Stimulated activated CD4-positive, alpha-beta T cell treated with anti-CD3 and anti-CD28 coated beads, TNF-alpha, amount 100 ng/mL, for 48 hours (primary cell): ENCODE data around the gene HPS1.

ENCODE experiments used
- DNase-seq, 3 donors: peaks; one replicate each; pipeline ENCODE4 v3.0.0-alpha.2; 2020; ENCODE audit warnings: low read depth in 3 of 3

Gene HPS1

DNA sequence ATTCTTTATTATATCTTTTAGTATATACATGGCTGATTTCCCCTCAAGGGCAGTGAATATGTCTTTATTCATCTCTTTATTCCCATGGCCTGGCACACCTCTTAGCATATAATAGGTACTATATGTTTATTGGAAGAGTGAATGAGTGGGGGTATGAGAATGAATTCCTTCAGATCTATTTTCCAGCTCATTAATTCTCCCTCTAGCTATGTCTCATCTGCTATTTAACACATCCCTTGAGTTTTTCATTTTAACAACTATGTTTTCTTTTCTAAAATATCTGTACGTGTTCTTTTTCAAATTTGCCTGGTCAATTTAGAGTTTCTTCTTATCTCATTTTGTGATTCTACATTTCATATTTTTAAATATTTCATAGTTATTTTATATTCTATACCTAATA, 14.4 kb downstream of the HPS1 start:
- no peak for DNase-seq

GRCh38 chr10:98431016-98431415, 15.7 kb downstream of the HPS1 start:
- no peak for DNase-seq

- no peak for DNase-seq
Observed at GRCh38 chr10:98430427-98430826, 16.3 kb downstream of the HPS1 start.

DNA sequence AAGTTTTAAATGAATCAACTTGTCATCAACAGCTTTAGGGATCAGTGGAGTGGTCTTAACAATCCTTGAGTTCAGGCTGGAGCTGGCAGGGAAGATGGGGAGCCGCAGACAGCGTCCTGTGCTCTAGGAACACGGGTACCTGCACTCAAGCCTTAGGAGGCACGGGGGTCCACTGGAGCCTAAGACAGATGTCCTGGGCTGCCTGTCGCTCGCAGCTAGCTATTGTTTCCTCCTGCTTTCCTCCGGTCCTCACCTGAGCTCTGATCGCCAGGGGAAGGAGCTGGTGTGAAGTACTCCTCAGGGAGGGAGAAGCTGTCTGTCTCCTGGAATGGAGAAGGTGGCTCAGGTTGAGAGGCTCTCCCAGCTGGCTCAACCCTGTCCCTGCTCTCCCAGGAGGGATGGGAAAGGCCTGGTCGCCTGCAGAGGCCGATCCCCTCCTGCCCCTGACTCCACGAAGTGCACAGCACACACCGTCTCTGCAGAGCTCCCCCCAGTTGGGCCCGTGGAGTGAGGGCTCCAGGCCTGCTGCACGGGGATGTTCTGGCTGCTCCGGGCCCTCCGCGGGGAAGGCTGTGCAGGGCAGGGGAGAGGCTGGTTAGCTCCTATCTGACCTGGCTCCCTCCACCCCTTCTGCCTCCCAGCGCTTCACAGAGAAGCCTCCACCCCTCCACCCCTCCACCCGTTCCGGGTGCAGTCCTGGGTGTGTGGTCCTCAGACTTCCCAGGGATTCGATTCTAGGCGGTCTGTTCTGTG, 17.2 kb downstream of the HPS1 start:
- DNase-seq = no peak

- DNase-seq = no peak
Observed at GRCh38 chr10:98427011-98427515, 19.7 kb downstream of the HPS1 start.

- no peak for DNase-seq
Observed at GRCh38 chr10:98425511-98426352, 21.0 kb downstream of the HPS1 start.

DNA sequence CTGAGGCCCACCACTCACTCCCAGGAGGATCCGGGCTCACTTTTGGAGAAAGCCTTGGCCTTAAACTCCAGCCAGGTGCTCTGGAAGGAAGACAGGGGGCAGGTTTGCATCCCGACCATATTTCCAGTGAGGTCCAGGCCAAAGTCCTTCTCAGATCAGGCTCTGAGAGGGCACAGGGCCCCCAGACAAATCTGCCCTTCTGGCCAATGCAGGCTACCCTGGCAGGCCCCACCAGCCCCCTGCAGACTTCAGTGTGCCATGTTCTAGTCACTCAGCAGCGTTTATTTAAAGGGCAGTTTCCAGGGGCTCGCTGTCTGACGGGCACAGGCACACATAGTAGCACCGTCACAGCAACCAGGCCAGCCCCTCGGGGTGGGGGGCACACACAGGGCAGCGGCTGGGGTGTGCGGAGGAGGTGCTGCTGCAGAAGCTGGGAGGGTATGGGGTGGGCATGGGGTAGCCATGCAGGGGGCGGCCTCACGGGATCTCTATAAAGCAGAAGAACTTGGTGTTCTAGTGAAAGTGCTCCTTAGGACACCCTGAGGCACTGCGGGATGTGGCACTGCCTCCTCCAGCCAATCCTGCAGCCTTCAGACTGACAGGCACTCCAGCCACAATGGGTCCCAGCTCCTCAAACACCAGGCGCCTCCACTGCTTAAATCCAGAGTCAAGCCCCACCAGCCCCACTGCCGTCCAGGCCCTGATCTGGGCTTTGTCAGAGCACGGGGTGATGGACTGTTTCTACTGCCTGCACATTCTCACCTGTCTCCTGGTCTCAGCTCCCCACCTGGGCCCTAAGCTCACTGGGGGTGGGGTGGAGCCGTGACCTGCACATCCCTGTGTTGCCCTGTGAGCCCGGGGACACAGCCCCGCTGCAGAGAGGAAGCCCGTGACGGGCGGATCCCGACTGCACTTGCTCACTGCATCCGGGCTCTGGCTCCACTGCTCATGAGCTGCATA, 22.2 kb downstream of the HPS1 start:
- DNase-seq = no peak

DNA sequence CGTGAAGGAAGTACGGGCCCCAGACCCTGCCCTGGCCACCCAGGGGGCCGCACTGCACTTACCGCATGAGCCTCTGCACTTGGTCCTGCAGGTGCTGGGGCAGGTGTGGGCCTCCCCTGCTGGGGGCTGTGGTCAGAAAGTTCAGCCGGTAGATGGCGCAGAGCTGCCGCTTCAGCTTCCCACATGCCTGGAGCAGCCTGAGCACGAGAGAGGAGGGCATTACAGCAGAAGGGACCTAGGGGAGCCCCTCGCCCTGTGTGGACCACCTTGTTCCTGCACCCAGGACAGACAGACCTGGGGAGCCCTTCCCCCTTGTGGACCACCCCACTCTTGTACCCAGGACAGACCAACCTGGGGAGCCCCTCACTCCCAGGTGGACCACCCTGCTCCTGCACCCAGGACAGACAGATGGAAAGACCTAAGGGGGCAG, 23.0 kb downstream of the HPS1 start:
- no peak for DNase-seq

DNA sequence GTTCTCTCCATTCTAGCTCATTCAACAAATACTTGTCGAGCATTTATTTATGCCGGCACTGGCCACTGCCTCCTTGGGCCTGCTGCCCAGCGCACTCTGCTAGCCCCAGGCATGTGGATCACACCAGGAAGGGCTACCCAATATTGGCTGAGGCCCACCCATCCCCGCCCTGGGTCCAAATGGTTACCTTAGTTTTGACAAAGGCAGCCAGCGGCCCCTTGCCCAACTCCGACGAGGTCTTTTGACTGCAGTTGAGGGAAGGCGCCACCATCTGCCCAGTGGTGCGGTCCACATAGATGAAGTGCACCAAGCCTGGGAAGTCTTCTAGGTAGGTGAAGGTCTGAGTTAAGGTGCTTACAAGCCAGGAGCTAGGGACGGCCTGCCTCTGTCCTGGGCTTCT, 24.6 kb downstream of the HPS1 start:
- DNase-seq = no peak

DNA sequence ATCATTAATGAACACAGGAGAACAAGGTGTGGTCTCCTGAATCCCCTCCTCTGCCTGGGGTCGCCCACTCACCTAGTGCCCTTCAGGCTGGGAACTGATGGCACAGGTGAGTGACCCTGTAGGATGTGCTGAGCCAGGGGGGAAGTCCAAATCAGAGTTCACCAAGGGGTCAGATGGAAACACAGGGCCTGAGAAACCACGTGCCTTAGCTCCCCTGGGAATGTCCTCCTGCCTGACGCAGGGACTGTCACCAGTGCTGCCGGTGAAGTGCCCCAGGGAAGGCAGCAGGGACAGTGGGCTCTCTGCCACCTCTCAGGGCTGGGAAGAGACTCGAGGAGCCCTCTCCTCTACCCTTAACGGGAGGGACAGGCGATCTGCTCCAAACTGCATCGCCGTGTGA, 25.9 kb downstream of the HPS1 start:
- no peak for DNase-seq

DNA sequence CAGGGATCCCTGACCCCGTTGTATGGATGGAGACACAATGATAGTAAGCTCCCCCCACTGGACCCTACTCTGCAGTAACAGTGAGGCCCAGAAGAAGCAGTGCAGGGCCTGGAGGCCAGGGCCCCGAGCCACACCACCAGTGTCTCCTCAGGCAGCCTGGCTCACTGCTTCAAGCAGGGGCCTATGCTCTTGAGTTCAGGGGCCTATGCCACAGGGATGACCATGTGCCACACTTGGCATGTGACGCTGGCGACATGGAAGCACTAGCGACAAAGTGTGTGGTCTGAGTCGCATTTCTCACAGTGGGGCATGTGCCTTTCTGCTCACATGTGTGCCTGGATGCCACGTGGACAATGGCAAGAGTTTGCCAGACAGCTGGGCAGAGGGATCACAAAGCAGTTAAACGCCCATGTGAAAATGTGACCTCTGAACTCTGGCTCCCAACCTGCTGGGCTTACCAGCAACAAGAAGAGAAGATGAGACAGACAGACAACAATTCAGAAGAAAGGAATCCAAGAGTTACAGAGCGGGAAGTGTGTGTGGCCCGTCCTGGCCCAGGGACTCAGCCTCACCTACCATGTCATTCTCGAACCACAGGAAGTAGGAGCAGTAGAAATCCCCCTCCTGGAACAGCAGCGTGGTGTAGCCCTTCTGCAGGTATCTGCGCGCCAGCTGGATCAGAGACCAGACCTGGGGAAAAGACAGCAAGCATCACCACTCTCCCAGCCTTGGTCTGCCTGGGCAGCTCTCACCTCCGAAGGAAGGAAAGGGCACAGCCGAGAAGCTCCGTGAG, 27.1 kb downstream of the HPS1 start:
- DNase-seq = no peak

DNA sequence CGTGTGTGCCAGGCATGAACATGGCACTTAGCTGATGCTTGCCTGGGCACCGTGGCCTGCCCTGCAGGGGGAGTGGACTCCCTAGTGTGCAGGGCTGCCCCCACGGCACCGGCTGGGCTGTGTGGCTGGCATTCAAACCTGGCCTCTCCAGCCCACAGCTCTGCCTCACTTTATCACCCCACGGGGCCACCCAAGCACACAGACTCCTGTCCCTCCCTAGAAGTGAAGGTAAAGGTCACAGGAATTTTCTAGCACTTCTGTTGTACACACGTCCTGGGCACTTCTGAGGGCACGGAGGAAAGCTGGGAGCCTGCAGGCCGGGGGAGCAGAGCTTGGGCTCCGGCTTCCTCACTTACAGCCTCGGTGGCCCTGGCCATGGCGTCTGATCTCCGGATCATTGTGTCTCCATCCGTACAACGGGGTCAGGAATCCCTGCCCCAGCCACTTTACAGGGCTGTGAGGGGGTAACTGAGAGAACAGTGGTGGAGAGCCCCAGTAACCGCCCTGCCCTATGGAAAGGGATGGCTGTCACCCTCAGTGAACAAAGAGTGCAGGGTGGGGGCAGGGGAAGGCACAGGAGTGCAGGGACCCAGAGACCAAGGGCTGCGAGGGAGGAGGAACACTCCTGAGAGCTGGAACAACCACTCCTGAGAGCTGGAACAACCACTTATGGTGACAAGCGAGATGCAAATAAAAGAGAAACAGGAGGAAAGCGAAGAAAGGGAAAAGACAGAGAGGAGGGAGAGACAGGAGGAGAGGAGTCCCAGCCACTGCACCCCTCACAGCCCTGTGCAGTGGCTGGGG, 27.9 kb downstream of the HPS1 start:
- no peak for DNase-seq

GRCh38 chr10:98417973-98418664, 28.6 kb downstream of the HPS1 start:
- no peak for DNase-seq

- no peak for DNase-seq
Observed at GRCh38 chr10:98417481-98417959, 29.2 kb downstream of the HPS1 start.

GRCh38 chr10:98416606-98417388, 29.9 kb downstream of the HPS1 start:
- no peak for DNase-seq

GRCh38 chr10:98415731-98416119, 31.0 kb downstream of the HPS1 start:
- DNase-seq = no peak

DNA sequence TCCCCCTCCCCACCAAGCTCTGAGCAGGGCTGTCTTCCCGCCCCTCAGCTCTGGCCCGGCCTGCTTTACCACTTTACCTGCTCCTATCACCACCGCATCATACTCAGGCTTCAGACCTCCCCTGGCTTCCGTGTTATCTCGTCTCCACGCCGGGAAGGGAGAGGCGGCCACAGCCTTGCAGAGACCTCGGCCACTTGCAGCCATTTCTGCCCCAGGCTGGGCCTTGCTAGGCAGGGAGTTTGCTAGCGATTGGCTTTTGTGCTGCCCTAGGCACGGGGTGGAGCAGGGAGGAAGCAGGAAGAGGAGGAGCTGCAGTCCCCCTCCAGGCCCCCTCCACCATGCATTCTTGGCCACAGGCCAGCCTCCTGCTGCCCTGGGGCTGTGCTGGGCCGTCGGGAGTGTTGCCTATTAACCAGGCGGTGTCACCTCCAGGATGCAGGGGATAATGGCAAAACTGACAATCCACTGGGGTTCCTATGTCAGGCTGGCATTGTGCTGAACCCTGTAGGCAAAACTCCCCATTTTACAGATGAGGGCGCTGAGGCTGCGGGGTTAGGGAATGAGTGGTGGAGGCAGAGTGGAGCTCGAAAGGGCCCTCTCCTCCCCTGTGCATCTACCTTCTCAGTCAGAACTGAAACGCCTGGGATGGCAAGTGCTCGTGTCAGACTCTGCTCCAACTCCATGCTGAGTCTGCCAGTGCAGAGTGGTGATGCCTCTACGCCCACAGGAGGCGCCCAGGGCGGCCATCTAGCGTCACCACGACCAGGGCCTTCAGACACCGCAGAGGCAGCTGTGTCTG, 31.6 kb downstream of the HPS1 start, which contains the start of gene PYROXD2:
PYROXD2 (minus strand) TSS at position 251 of the 799 bp plus-strand sequence; CDS start at position 204, 47 bp downstream.
- DNase-seq = no peak

DNA sequence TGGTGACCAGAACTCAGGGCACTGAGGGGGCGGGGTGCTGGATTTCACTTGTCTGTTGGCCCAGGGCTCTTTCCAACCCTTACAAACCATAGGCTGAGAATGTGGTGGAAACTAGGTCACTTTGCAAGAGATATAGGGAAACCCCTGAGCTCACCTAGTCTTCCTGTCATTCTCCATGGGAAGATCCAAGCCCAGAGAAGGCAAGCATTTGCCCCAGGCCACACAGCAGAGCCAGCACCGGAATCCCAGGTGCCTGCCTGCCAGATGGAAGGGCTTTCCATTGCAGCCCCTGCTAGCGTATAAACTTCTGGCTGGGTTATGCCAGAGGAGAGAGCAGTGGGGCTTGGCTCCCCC, 32.2 kb downstream of the HPS1 start:
- no peak for DNase-seq
